Smooth muscle cell (in vitro differentiated cells): ENCODE data around the gene ERC2. TPM values are rescaled to one million over a fixed set of nuclear protein-coding genes. Genes with fewer than 3 reads are reported as not detected.

Source experiments
- DNase-seq: peaks from one replicate; lab custom pipeline; 2025; ENCODE audit not compliant: unreplicated experiment; lab: John Stamatoyannopoulos, UW
- H2AFZ ChIP-seq: fragments of 200-600 bp; sonication (generic); 2 replicates; pipeline ENCODE4 v1.6.0; 2016; ENCODE audit warnings: antibody characterized with exemption, low read depth, mild to moderate bottlenecking
- H3F3A ChIP-seq: fragments of 200-600 bp; sonication (generic); 2 replicates; pipeline ENCODE4 v1.6.0; 2017; ENCODE audit warnings: antibody characterized with exemption, low read depth
- H3K27ac ChIP-seq: fragments of 200-600 bp; sonication (generic); 2 replicates; pipeline ENCODE4 v1.5.1; 2016; ENCODE audit warnings: low read depth, mild to moderate bottlenecking
- H3K27me3 ChIP-seq: fragments of 200-600 bp; sonication (generic); 2 replicates; pipeline ENCODE4 v1.6.1; 2016; ENCODE audit warnings: low read depth, mild to moderate bottlenecking
- H3K36me3 ChIP-seq: fragments of 200-600 bp; sonication (generic); 2 replicates; pipeline ENCODE4 v1.5.1; 2016; ENCODE audit warnings: low read depth
- H3K4me1 ChIP-seq: fragments of 200-600 bp; sonication (generic); 2 replicates; pipeline ENCODE4 v1.5.1; 2016; ENCODE audit warnings: low read depth
- H3K4me2 ChIP-seq: fragments of 200-600 bp; sonication (generic); 2 replicates; pipeline ENCODE4 v1.6.0; 2016; ENCODE audit warnings: mild to moderate bottlenecking
- H3K4me3 ChIP-seq: fragments of 200-600 bp; sonication (generic); 2 replicates; pipeline ENCODE4 v1.5.1; 2016; ENCODE audit warnings: mild to moderate bottlenecking
- H3K79me2 ChIP-seq: fragments of 200-600 bp; sonication (generic); 2 replicates; pipeline ENCODE4 v1.6.0; 2016; ENCODE audit warnings: low read depth, mild to moderate bottlenecking
- H3K9ac ChIP-seq: fragments of 200-600 bp; sonication (generic); 2 replicates; pipeline ENCODE4 v1.6.0; 2016; ENCODE audit warnings: low read depth
- H3K9me3 ChIP-seq: fragments of 200-600 bp; sonication (generic); replicated peaks from 2 replicates; pipeline ENCODE4 v1.5.1; 2016; ENCODE audit warnings: low read depth
- H4K20me1 ChIP-seq: fragments of 200-600 bp; sonication (generic); 2 replicates; pipeline ENCODE4 v1.6.0; 2016; ENCODE audit warnings: low read depth
- WGBS: methylation state at CpG from one replicate; pipeline ENCODE4 v1.1.7; 2016; ENCODE audit warnings: low lambda C conversion rate; 5-methylcytosine and 5-hydroxymethylcytosine counted together
- polyA plus RNA-seq: library from polyadenylated mRNA; unstranded; fragments of >200 nt; fragmentation: Nextera tagmentation; extraction: Ambion mirVana; gene quantifications from 2 replicates; pipeline ENCODE4 v1.2.1, GENCODE V29; 2016
- total RNA-seq: library from RNA; depleted of rRNA; stranded (reverse); fragments of >200 nt; gene quantifications from 2 replicates; pipeline ENCODE4 v1.2.3, GENCODE V29; 2014
- TF ChIP-seq, protein P1 (sequence below): fragments of 200-600 bp; sonication (generic); IDR thresholded peaks from 2 replicates; pipeline ENCODE4 v1.5.1; 2017; ENCODE audit warnings: borderline replicate concordance, mild to moderate bottlenecking, antibody characterized with exemption; ENCODE audit not compliant: insufficient read depth, poor library complexity, severe bottlenecking

ERC2 gene
- total and polyA plus RNA-seq, 2 experiments from 2014 or later: 1.1 TPM; not detected in 1

DNA sequence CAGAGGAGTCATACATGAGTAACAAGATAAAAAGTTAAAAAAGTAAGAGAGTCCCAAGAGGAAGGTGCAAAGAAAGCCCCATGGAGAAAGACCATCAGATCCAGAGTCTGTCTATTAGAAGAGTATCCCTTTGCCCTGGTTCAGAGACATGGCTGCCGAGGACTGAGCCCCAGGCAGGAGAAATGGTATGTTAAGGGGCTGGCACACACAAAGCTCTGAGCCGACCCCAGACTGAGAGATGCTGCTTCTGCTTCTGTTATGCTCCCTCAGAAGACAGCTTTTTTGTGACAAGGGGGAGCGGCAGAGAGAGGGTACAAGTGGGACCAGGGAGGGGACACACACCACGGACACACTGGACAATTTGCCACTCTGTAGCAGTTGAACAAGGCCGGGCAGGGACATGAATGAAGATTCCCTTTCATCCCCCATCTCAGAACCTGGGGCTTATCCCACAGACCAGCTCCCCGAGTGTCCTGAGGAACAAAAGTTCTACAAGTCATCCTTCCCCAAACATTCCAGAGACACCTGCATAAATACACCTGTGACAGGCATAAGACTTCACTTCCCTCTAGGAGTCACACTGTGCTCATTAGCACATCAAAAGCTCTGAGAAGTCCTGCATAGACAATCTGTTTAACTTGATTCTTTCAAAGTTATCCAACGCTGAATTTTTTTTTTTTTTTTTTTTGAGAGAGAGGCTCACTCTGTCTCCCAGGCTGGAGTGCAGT lies 819.5 kb downstream of the ERC2 start:
- no peak overlapping the region for H2AFZ ChIP-seq
- no peaks in the 10 kb centered on the region for H3K27me3 ChIP-seq
- no peak for DNase-seq
- H3K36me3 ChIP-seq: no peaks in the 10 kb centered on the region
- H3K4me1 ChIP-seq: peaks cover 8% of the 10 kb centered on the region
- H3F3A ChIP-seq: peaks cover 9% of the 10 kb centered on the region
- WGBS: 59% methylated on average over 7 of the region's 7 CpGs
- H3K4me2 ChIP-seq: no peak overlapping the region
- H3K79me2 ChIP-seq: no peaks in the 10 kb centered on the region
- no peak overlapping the region for H3K9ac ChIP-seq
- no peak overlapping the region for H3K27ac ChIP-seq
- H4K20me1 ChIP-seq: no peaks in the 10 kb centered on the region
- no peaks in the 10 kb centered on the region for H3K9me3 ChIP-seq
- no peak overlapping the region for H3K4me3 ChIP-seq
- TF ChIP-seq, protein P1, sequence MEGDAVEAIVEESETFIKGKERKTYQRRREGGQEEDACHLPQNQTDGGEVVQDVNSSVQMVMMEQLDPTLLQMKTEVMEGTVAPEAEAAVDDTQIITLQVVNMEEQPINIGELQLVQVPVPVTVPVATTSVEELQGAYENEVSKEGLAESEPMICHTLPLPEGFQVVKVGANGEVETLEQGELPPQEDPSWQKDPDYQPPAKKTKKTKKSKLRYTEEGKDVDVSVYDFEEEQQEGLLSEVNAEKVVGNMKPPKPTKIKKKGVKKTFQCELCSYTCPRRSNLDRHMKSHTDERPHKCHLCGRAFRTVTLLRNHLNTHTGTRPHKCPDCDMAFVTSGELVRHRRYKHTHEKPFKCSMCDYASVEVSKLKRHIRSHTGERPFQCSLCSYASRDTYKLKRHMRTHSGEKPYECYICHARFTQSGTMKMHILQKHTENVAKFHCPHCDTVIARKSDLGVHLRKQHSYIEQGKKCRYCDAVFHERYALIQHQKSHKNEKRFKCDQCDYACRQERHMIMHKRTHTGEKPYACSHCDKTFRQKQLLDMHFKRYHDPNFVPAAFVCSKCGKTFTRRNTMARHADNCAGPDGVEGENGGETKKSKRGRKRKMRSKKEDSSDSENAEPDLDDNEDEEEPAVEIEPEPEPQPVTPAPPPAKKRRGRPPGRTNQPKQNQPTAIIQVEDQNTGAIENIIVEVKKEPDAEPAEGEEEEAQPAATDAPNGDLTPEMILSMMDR: no peak

DNA sequence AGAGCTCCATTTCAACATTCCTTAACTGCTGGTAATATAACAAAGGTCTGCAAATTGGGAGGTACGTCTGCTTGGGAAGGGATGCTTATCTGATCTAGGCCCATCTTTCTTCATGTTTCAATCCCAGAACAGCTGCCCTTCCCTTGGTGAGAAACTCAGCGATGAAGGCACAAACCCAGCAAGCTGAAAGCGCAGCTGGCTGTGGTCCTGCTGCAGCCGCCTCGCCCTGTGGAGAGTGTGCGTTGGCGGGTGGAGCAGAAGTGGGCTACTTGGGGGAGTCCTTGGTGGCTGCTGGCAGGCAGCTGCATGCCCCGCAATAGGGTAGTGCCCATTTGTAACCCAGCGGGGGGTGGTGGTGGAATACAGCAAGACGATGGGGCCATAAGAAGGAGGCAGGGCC lies 820.6 kb downstream of the ERC2 start:
- H3F3A ChIP-seq: peaks cover 9% of the 10 kb centered on the region
- no peaks in the 10 kb centered on the region for H3K9me3 ChIP-seq
- H3K4me1 ChIP-seq: peaks cover 8% of the 10 kb centered on the region
- WGBS: 58% methylated on average over 10 of the region's 10 CpGs
- H3K36me3 ChIP-seq: no peaks in the 10 kb centered on the region
- no peaks in the 10 kb centered on the region for H3K27me3 ChIP-seq
- no peaks in the 10 kb centered on the region for H3K79me2 ChIP-seq
- H3K27ac ChIP-seq: no peak overlapping the region
- TF ChIP-seq, protein P1: no peak
- H3K4me2 ChIP-seq: peak overlapping the region; percentile 1
- no peaks in the 10 kb centered on the region for H4K20me1 ChIP-seq
- H2AFZ ChIP-seq: no peak overlapping the region
- H3K9ac ChIP-seq: no peak overlapping the region
- H3K4me3 ChIP-seq: no peak overlapping the region
- DNase-seq: no peak

DNA sequence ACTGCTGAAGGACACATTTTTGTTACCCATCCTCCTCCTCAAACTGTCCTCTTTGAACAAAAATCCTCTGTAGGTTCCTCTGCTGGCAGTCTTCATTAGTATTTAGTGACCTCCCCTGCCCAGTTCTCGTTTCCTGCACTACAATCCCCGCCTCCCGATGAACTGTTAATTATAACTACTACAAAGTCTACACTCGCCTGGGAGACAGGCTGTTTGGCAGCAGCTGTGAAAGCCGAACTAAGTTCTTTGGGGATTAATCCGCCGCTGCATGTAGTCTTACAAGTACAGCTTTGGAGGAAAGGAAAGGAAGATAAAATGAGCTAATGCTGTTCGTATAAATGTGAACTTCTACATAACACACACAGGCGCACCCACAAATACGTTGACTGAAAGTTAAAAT lies 821.2 kb downstream of the ERC2 start:
- 43% methylated on average over 10 of the region's 10 CpGs for WGBS
- Histone ChIP-seq H3K9me3 (no peaks in the 10 kb centered on the region), H3F3A (peaks cover 9% of the 10 kb centered on the region), H3K27me3 (no peaks in the 10 kb centered on the region), H3K4me2 (peak overlapping the region; percentile 1), H4K20me1 (no peaks in the 10 kb centered on the region), H3K36me3 (no peaks in the 10 kb centered on the region), H3K4me1 (peaks cover 8% of the 10 kb centered on the region), H3K4me3 (no peak overlapping the region), H3K79me2 (no peaks in the 10 kb centered on the region), H3K9ac (no peak overlapping the region), H2AFZ (no peak overlapping the region), H3K27ac (no peak overlapping the region)
- TF ChIP-seq, protein P1: no peak
- no peak for DNase-seq

DNA sequence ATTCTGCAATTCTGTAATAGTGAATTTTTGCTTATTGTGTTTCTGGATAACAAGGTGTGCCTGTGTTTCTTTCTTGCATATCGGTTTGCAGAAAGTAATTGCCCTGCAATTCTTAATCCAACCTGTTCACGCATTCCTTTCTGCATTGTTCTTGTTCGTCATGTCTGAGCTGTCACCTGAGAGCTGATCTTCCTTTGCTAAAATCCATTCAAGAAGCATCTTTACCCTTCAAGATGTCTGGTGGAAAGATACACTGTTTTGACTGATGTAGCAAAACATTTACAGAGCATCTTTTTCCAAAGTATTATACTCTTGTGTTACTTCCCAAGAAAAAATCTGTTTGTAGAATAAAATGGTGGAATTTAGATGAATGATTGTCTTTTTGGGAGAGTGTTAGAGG lies 822.1 kb downstream of the ERC2 start:
- 88% methylated on average over 3 of the region's 3 CpGs for WGBS
- H3K36me3 ChIP-seq: no peaks in the 10 kb centered on the region
- H4K20me1 ChIP-seq: no peaks in the 10 kb centered on the region
- no peak overlapping the region for H3K9ac ChIP-seq
- no peak overlapping the region for H3K27ac ChIP-seq
- H3F3A ChIP-seq: peaks cover 3% of the 10 kb centered on the region
- H2AFZ ChIP-seq: no peak overlapping the region
- no peak overlapping the region for H3K4me2 ChIP-seq
- no peaks in the 10 kb centered on the region for H3K9me3 ChIP-seq
- no peaks in the 10 kb centered on the region for H3K27me3 ChIP-seq
- no peaks in the 10 kb centered on the region for H3K79me2 ChIP-seq
- H3K4me3 ChIP-seq: no peak overlapping the region
- peaks cover 4% of the 10 kb centered on the region for H3K4me1 ChIP-seq
- TF ChIP-seq, protein P1: no peak
- DNase-seq: no peak
